A204.1 (cell line): Measurements from ENCODE around the gene TAF11L13.

Experiments used
- FAIRE-seq: peaks from 2 replicates; lab custom pipeline; 2012; peaks lifted over from hg19 to GRCh38; lab: Jason Lieb, UNC

Gene TAF11L13

DNA sequence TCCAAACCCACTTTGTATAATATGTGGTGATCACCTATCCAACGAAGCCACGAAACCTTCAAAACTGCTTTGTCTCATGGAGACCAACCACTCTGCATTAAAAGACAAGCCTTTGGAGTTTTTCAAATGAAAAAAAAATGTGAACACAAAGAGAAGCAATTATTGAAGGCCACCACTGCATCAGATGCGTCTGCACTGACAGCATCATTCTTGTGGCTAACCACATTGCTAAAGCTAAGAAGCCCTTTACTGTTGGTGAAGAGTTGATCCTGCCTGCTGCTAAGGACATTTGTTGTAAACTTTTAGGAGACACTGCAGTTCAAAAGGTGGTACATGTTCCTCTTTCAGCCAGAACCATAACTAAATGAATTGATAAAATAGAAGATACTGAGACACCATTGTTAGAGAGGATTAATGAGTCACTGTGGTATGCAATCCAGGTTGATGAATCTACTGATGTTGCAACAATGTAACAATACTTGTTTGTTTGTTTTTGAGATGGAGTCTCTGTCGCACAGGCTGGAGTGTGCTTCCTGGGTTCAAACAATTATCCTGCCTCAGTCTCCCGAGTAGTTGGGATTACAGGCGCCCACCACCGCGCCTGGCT lies 47.8 kb downstream of the TAF11L13 start:
- FAIRE-seq: no peak

DNA sequence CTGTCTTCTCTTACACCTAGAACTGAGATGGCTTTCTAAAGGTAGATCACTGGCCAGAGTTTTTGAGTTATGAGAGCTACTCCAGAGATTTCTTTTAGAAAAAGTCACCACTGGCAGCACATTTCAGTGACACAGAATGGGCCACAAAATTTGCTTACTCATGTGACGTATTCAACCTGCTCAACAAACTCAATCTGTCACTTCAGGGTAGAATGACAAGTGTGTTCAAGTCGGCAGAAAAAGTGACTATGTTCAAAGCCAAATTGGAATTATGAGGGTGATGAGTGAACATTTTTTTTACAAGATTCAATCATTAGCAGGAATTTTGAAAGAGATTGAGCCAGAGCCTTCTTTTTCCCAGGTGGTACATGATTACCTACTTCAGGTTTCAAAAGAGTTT lies 48.8 kb downstream of the TAF11L13 start:
- no peak for FAIRE-seq
